SK-N-MC (cell line): Measurements from ENCODE around the gene PTPRJ.

Experiments
- DNase-seq: peaks from one replicate; pipeline ENCODE4 v3.0.0-alpha.2; 2011; ENCODE audit warnings: low read depth, low spot score
- H3K27ac ChIP-seq: fragments of 200-600 bp; sonication (generic); 2 replicates; pipeline ENCODE4 v1.5.1; 2016; ENCODE audit warnings: mixed run types
- H3K36me3 ChIP-seq: fragments of 200-600 bp; sonication (generic); 2 replicates; pipeline ENCODE4 v1.6.1; 2017; ENCODE audit warnings: antibody characterized with exemption, low read length, mixed read lengths; ENCODE audit not compliant: insufficient read depth
- H3K4me3 ChIP-seq: fragments of 200-600 bp; sonication (generic); 2 replicates; pipeline ENCODE4 v1.5.1; 2016
- H3K9ac ChIP-seq: fragments of 200-600 bp; sonication (generic); 2 replicates; pipeline ENCODE4 v1.8.0; 2017; ENCODE audit warnings: mixed run types, mixed read lengths; ENCODE audit not compliant: insufficient read length
- H3K9me3 ChIP-seq: fragments of 200-600 bp; sonication (generic); 2 replicates; pipeline ENCODE4 v1.6.1; 2017; ENCODE audit warnings: low read depth, mild to moderate bottlenecking, antibody characterized with exemption, low read length, moderate library complexity, mixed read lengths
- EZH2 ChIP-seq: fragments of 200-600 bp; sonication (generic); IDR thresholded peaks from one replicate; pipeline ENCODE4 v1.6.1; 2017; ENCODE audit warnings: antibody characterized with exemption
- FOXP2 ChIP-seq: optimal IDR thresholded peaks from 2 replicates; pipeline ENCODE3; 2011; ENCODE audit warnings: mild to moderate bottlenecking, moderate library complexity; ENCODE audit not compliant: insufficient read depth; ENCODE audit errors: extremely low read length, control extremely low read depth
- POLR2AphosphoS5 ChIP-seq: IDR thresholded peaks from 2 replicates; pipeline ENCODE4 v1.6.1; 2012; ENCODE audit warnings: mild to moderate bottlenecking, low read depth, low read length, borderline replicate concordance

Gene PTPRJ

DNA sequence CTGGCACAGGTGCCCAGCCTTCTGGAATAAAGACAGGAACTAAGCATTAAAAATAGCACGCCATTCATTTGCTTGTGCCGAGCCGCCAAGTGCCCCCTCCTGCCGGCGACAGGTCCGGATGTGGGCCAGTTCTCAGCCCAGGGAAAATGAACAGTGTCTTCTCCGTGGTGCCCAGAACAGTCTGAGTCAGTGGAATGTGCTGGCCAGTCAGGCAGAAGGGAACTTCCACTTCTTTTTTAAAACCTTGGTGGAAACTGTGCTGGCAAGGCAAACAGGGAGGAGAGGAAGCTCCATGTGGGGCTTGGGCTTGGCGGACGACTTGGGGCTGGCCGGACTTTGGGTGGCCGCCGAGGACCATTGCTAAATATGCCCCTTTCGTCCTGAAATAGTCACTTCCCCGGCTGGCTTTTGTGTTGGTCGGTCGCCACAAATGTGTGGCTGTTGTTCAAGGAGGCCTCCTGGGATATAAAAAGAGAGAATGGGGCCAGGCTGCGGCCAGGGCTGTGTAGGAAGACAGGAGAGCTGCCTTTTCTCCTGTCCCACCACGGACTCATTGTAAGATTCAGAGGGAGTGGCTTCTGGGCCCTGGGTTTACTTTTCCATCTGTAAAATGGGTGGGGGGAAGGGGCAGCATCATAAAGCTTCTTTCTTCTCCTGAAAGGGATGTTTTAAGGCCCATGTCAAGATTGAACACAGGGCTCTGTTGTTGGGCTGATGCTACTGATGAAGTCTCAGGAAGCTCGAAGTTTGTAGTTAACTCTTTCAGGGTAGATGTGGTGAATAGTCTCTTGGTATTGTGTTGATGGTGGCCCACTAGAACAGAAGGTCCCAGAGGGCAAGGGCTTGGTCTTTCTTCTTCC is 101.0 kb downstream of the PTPRJ start:
- H3K4me3 ChIP-seq, result no peak overlapping the region
- no peak overlapping the region for H3K27ac ChIP-seq
- no peak for DNase-seq
- no peak overlapping the region for H3K9ac ChIP-seq
- no peaks in the 10 kb centered on the region for H3K9me3 ChIP-seq
- TF ChIP-seq FOXP2, result no peak
- TF ChIP-seq POLR2AphosphoS5, result no peak
- no peak for TF ChIP-seq EZH2
- H3K36me3 ChIP-seq, result no peaks in the 10 kb centered on the region

DNA sequence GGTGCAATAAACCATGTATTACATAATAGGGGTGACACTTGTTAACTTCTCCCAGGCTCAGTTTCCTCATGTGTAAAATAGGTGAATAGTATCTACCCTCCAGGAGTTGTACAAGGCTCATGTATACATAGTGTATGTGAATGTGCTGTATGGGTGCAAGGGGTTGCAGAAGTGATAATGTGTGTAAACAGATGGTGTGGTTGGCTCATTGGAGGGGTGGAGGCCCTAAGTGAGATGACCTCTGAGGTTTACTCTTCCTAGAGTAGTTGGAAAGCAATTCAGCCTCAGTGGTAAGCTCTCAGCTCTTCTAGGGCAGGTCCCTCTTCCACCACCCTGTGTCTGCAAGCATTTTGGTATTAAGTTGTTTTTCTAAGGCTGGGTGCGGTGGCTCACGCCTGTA is 102.4 kb downstream of the PTPRJ start:
- Histone ChIP-seq H3K9ac (no peak overlapping the region), H3K27ac (no peak overlapping the region), H3K4me3 (no peak overlapping the region), H3K9me3 (no peaks in the 10 kb centered on the region), H3K36me3 (no peaks in the 10 kb centered on the region)
- TF ChIP-seq FOXP2 (no peak), EZH2 (no peak)
- DNase-seq, result no peak

DNA sequence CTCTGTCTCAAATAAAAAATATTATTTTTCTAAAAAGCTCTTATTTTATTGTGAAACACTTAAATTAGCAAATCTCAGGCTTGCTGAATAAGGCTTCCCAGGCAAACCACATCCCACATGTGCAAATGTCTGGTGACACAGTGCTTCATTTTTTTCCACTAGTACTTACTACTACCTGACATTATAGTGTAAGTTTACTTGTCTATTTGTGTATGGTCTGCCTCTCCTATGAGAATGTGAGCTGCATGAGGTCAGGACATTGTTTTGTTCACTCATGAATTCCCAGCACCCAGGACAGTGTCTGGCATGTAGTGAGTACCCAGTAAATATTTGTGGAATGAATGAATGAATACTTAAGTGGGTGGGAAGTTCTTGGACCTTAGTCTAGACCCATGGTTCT is 103.1 kb downstream of the PTPRJ start:
- no peaks in the 10 kb centered on the region for H3K36me3 ChIP-seq
- no peak overlapping the region for H3K27ac ChIP-seq
- no peak overlapping the region for H3K9ac ChIP-seq
- H3K9me3 ChIP-seq, result no peaks in the 10 kb centered on the region
- no peak overlapping the region for H3K4me3 ChIP-seq
- no peak for DNase-seq
- TF ChIP-seq FOXP2, result no peak
- TF ChIP-seq EZH2, result no peak
- no peak for TF ChIP-seq POLR2AphosphoS5

DNA sequence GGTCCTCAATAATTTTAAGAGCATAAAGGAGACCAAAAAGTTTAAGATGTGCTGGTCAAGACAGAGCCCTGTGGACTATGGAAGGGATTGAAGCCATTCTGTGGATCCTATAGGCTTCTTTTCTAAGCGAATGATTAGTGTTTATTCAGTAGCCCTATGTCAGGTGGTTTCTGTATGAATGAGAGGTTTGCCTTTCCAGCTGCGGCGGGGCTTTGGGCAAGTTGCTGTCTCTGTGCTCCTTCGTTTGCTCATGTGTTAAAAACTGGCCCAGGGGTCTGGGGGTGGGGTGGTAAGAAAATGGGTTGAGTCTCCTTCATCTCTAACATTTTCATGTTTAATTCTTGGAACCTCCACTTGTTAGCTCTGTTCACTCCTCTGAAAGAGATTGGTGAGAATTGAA is 105.3 kb downstream of the PTPRJ start:
- H3K4me3 ChIP-seq, result no peak overlapping the region
- TF ChIP-seq POLR2AphosphoS5 (no peak), FOXP2 (no peak), EZH2 (no peak)
- H3K9ac ChIP-seq, result no peak overlapping the region
- DNase-seq, result no peak
- H3K27ac ChIP-seq, result no peak overlapping the region
- H3K9me3 ChIP-seq, result no peaks in the 10 kb centered on the region
- no peaks in the 10 kb centered on the region for H3K36me3 ChIP-seq

DNA sequence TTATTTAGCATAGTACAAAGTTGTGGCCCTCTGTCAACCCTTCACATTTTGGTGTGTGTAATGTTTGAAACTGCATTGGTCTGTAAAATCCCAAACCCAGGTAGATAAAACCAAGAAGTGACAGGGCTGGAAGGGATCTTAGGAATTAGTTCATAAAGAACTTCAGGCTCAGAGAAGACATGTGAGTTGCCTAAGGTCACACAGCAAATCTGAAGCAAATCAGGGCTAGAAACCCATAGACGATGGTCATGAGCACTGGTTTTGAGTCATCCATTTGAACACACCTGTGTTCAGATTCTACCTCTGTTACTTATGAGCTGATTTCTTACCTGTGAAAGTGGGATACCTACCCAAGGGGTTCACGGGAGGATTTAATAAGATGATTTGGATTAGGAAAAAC is 107.1 kb downstream of the PTPRJ start:
- no peak for TF ChIP-seq FOXP2
- no peak for TF ChIP-seq EZH2
- no peak for TF ChIP-seq POLR2AphosphoS5
- no peak overlapping the region for H3K9ac ChIP-seq
- H3K27ac ChIP-seq, result no peak overlapping the region
- no peaks in the 10 kb centered on the region for H3K9me3 ChIP-seq
- no peaks in the 10 kb centered on the region for H3K36me3 ChIP-seq
- DNase-seq, result no peak
- no peak overlapping the region for H3K4me3 ChIP-seq

DNA sequence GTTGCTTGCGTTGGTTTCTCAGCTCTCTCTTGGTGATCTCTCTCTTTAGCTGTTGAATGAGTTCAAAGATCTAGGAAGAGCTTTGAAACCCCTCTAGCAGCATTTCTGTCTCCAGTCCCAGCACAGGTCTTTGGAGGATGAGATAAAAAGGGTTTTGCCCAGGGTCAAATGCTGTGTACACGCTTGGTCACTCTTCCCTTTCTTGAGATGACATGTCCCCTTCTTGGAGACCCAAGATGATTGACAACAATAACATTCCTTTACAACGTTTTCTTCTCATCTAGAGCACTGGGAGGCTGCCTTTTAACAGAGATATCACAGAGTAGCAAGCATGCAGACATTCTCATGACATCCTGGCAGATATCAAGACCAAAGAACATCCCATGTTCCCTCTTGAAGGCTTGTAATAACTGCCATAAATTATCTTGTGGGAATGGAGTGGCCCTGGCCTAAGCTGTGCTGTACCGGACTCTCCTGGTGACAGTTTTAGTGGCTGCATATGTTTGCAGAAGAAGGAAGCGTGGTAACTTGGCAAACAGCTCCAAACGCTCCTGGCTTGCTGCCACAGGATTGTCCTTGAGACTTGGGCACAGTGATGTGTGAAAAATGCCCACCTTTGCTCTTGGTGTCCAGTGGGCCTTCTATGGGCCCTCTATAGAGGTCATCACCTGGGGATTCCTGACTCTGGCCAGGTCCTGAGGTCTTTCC is 107.8 kb downstream of the PTPRJ start:
- Histone ChIP-seq H3K27ac (no peak overlapping the region), H3K9ac (no peak overlapping the region), H3K36me3 (no peaks in the 10 kb centered on the region), H3K9me3 (no peaks in the 10 kb centered on the region), H3K4me3 (no peak overlapping the region)
- no peak for DNase-seq
- no peak for TF ChIP-seq FOXP2
- no peak for TF ChIP-seq POLR2AphosphoS5
- no peak for TF ChIP-seq EZH2

DNA sequence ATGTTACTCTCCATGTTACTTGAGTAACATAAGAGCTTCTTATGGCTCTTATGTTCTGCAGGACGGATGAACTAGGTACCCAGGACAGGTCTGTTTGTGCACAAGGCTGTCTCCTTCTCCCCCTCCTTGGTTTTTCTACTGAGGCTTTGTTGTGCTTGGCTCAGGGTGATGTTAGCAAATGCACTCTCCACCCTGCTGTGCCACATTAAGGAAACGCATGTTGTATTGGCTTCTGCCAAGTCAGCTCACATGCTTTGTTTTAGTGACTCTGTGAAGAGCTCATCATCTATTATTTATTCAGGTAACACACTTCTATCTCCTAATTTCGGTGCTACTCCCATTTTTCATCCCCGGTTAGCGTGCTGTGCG is 108.3 kb downstream of the PTPRJ start:
- Histone ChIP-seq H3K9me3 (no peaks in the 10 kb centered on the region), H3K4me3 (no peak overlapping the region), H3K9ac (no peak overlapping the region), H3K36me3 (no peaks in the 10 kb centered on the region), H3K27ac (no peak overlapping the region)
- TF ChIP-seq FOXP2, result no peak
- no peak for TF ChIP-seq POLR2AphosphoS5
- TF ChIP-seq EZH2, result no peak
- no peak for DNase-seq

DNA sequence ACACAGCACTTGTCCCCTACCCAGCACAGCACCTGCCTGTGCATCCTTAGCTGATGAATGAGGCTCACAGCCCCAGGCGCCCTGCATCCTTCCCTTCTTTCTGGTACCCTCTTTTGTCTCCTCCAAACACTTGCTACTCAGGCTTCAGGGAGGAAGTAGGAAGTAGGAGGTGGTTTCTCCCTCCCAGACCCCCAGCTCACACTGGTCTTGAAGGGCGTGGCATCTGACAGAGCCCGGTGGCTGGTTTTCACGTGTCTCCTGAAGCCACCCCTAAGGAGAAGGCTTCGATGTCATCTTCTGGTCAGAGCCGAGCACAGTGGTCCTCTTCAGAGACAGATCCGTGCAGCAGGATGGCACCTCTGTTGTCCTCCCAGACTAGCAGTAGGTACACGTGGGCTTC is 109.8 kb downstream of the PTPRJ start:
- no peaks in the 10 kb centered on the region for H3K36me3 ChIP-seq
- no peak overlapping the region for H3K9ac ChIP-seq
- no peaks in the 10 kb centered on the region for H3K9me3 ChIP-seq
- no peak overlapping the region for H3K27ac ChIP-seq
- TF ChIP-seq EZH2, result no peak
- no peak for TF ChIP-seq FOXP2
- no peak for TF ChIP-seq POLR2AphosphoS5
- no peak overlapping the region for H3K4me3 ChIP-seq
- no peak for DNase-seq

DNA sequence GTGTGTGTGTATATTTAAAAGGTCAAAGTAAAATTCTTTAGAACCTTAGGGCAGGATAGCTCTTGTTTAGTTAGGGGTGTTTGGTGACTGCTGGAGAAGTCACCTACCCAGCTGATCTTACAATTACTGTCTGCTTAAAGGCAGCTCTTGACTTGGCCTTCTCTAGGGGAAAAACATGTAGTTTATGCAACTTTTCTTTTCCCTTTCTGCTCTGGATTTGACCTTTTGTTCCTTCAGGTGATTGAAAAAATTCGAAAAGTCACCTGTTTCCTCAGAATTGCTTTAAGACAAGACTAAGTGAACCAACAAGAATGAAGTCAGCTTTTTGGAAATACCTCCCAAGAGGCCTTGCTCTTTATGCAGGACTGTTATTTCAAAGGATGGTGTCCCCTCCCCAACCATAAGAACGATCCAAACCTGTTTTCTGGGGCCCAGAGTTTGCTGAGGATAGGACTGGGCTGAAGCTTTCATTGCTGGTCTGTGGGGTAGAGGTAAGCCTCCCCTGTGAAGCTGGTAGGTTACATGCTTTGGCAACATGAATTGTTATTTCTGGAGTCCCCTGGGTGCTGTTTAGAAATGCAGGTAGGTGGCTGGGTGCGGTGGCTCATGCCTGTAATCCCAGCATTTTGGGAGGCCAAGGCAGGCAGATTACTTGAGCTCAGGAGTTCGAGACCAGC is 111.2 kb downstream of the PTPRJ start:
- Histone ChIP-seq H3K9me3 (no peaks in the 10 kb centered on the region), H3K36me3 (no peaks in the 10 kb centered on the region), H3K4me3 (no peak overlapping the region), H3K9ac (no peak overlapping the region), H3K27ac (no peak overlapping the region)
- no peak for TF ChIP-seq FOXP2
- TF ChIP-seq POLR2AphosphoS5, result no peak
- TF ChIP-seq EZH2, result no peak
- no peak for DNase-seq
